ENCODE data around the gene TSR1.

GRCh38 chr17:2375406-2375805 lies 39.1 kb upstream of the TSR1 start:
- no peak for TF ChIP-seq CTCF (IDR thresholded peaks at IDR 0.05; ENCODE audit: low read depth, low read length)
- TF ChIP-seq MAX (IDR thresholded peaks at IDR 0.05; ENCODE audit: low read depth, low read length), result no peak
- no peak for TF ChIP-seq MYC (IDR thresholded peaks at IDR 0.05; ENCODE audit: low read depth, low read length)

Measured in NB4 (cell line).